PC-9 (cell line): ENCODE measurements around the gene FAF1.

Source experiments
- CTCF ChIP-seq: fragments of 200-600 bp; sonication (generic); conservative IDR thresholded peaks from 2 replicates; pipeline ENCODE4 v1.6.1; 2017; ENCODE audit warnings: mixed run types, antibody characterized with exemption, mild to moderate bottlenecking, moderate library complexity
- EZH2 ChIP-seq: fragments of 200-600 bp; sonication (generic); IDR thresholded peaks from 2 replicates; pipeline ENCODE4 v1.8.0; 2017; ENCODE audit warnings: antibody characterized with exemption, low read depth

GRCh38 chr1:50422675-50422945, 537.5 kb downstream of the FAF1 start:
- TF ChIP-seq CTCF = no peak
- no peak for TF ChIP-seq EZH2
